Neuronal stem cell (in vitro differentiated cells): ENCODE data around the gene VDR.

Experiments used
- DNase-seq: peaks from one replicate; pipeline ENCODE4 v3.0.0-alpha.2; 2013; ENCODE audit warnings: low spot score
- H2AFZ ChIP-seq: one replicate; pipeline ENCODE4 v1.6.1; 2013; ENCODE audit warnings: mild to moderate bottlenecking, low read length, inconsistent platforms
- H2AK5ac ChIP-seq: 2 replicates; pipeline ENCODE4 v1.6.1; 2013; ENCODE audit warnings: low read depth, mild to moderate bottlenecking, inconsistent platforms, low read length, moderate library complexity, mixed read lengths
- H2BK120ac ChIP-seq: 2 replicates; pipeline ENCODE4 v1.6.1; 2013; ENCODE audit warnings: low read depth, mild to moderate bottlenecking, inconsistent platforms, low read length, moderate library complexity, mixed read lengths
- H2BK12ac ChIP-seq: one replicate; pipeline ENCODE4 v1.6.1; 2013; ENCODE audit warnings: low read length, inconsistent platforms
- H2BK15ac ChIP-seq: 2 replicates; pipeline ENCODE4 v1.6.1; 2013; ENCODE audit warnings: mild to moderate bottlenecking, low read length, inconsistent platforms, mixed read lengths
- H2BK5ac ChIP-seq: one replicate; pipeline ENCODE4 v1.6.1; 2013; ENCODE audit warnings: inconsistent platforms, mild to moderate bottlenecking, low read length, moderate library complexity
- H3K14ac ChIP-seq: one replicate; pipeline ENCODE4 v1.6.1; 2013; ENCODE audit warnings: low read length, inconsistent platforms
- H3K18ac ChIP-seq: 2 replicates; pipeline ENCODE4 v1.6.1; 2013; ENCODE audit warnings: low read length, inconsistent platforms
- H3K23ac ChIP-seq: 2 replicates; pipeline ENCODE4 v1.6.1; 2013; ENCODE audit warnings: low read depth, mild to moderate bottlenecking, mixed read lengths, low read length, inconsistent platforms; ENCODE audit not compliant: poor library complexity
- H3K27ac ChIP-seq: replicated peaks from 3 replicates; pipeline ENCODE4 v1.5.1; 2013; ENCODE audit warnings: low read length, inconsistent platforms
- H3K27me3 ChIP-seq, 3 experiments: 2 replicates each; pipeline ENCODE4 v1.6.1; 2013; ENCODE audit warnings: low read length in 3 of 3, mild to moderate bottlenecking in 2 of 3, inconsistent platforms in 1 of 3, low read depth in 1 of 3, mixed read lengths in 1 of 3, moderate library complexity in 1 of 3; ENCODE audit not compliant: control insufficient read depth in 3 of 3, insufficient read depth in 3 of 3
- H3K36me3 ChIP-seq, 2 donors: replicated peaks in 1 of 2; 2 replicates each; pipeline ENCODE4 v1.6.1; 2013; ENCODE audit warnings: low read length in 2 of 2; ENCODE audit not compliant: control insufficient read depth in 2 of 2, insufficient read depth in 2 of 2
- H3K4ac ChIP-seq: 2 replicates; pipeline ENCODE4 v1.6.1; 2013; ENCODE audit warnings: inconsistent platforms, mild to moderate bottlenecking, low read length, moderate library complexity
- H3K4me1 ChIP-seq, 2 donors: 1 replicate in 1 of 2; 2 replicates in 1 of 2; pipeline ENCODE4 v1.6.1; 2013; ENCODE audit warnings: low read length in 2 of 2, low read depth in 1 of 2; ENCODE audit not compliant: control insufficient read depth in 2 of 2, insufficient read depth in 1 of 2
- H3K4me2 ChIP-seq: one replicate; pipeline ENCODE4 v1.6.1; 2013; ENCODE audit warnings: mild to moderate bottlenecking, low read length, inconsistent platforms; ENCODE audit not compliant: insufficient read depth, poor library complexity, severe bottlenecking
- H3K4me3 ChIP-seq, 2 donors: 2 replicates each; pipeline ENCODE4 v1.5.1; 2013; ENCODE audit warnings: low read length in 2 of 2, mild to moderate bottlenecking in 2 of 2, inconsistent platforms in 1 of 2, moderate library complexity in 1 of 2
- H3K79me1 ChIP-seq: one replicate; pipeline ENCODE4 v1.6.1; 2013; ENCODE audit warnings: low read depth, mild to moderate bottlenecking, inconsistent platforms, low read length, moderate library complexity
- H3K9ac ChIP-seq: one replicate; pipeline ENCODE4 v1.6.1; 2013; ENCODE audit warnings: mild to moderate bottlenecking, low read depth, low read length, inconsistent platforms; ENCODE audit not compliant: poor library complexity
- H3K9me3 ChIP-seq, 2 donors: replicated peaks in 1 of 2; 2 replicates each; pipeline versions ENCODE3 to v1.6.1; 2013; ENCODE audit warnings: low read length in 2 of 2, mild to moderate bottlenecking in 2 of 2, inconsistent platforms in 1 of 2, low read depth in 1 of 2, mixed read lengths in 1 of 2, moderate library complexity in 1 of 2; ENCODE audit not compliant: control insufficient read depth in 2 of 2, insufficient read depth in 1 of 2
- H4K8ac ChIP-seq: one replicate; pipeline ENCODE4 v1.6.1; 2013; ENCODE audit warnings: low read depth, mild to moderate bottlenecking, inconsistent platforms, low read length, moderate library complexity
- H4K91ac ChIP-seq: one replicate; pipeline ENCODE4 v1.6.1; 2013; ENCODE audit warnings: low read length, low read depth, mild to moderate bottlenecking, inconsistent platforms; ENCODE audit not compliant: poor library complexity
- WGBS, 2 donors: extraction: QIAGEN DNeasy Blood & Tissue Kit; methylation state at CpG; one replicate each; pipeline ENCODE4 v1.1.7; 2013; ENCODE audit warnings: missing lambda C conversion rate in 2 of 2, mixed read lengths in 1 of 2; ENCODE audit not compliant: insufficient read length in 2 of 2, insufficient replicate concordance in 1 of 2; ENCODE audit errors: extremely low coverage in 2 of 2; 5-methylcytosine and 5-hydroxymethylcytosine counted together

The VDR gene

DNA sequence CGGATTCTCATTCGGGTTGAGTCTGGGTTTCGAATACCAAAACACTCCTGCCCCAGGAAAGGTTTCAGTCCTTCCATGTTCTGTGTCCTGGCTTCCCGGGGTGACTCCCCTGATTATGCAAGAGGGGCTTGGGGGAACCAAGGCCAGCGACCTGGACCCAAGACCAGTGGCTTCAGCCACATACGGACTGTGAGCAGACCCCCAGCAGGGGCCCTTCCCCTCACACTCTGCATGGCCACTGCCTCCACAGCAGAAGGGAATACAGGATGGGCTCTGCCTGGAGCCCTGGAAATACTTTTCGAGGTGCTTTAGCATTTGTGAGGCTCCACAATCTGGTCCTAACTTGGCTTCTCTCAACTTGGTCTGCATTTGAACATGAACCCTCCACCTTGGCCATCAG lies 104.2 kb downstream of the VDR start:
- no peak overlapping the region for H2BK5ac ChIP-seq
- H3K4me1 ChIP-seq = peaks cover 3 to 24% of the 10 kb centered on the region in 2 donors
- no peak overlapping the region for H3K18ac ChIP-seq
- no peak overlapping the region for H2BK120ac ChIP-seq
- H3K4me3 ChIP-seq = no peak overlapping the region
- no CpG with 5 or more reads among the region's 7 CpGs for WGBS, 2 donors
- H2BK12ac ChIP-seq = no peak overlapping the region
- H3K23ac ChIP-seq = no peak overlapping the region
- no peak overlapping the region for H2AK5ac ChIP-seq
- no peak overlapping the region for H3K4me2 ChIP-seq
- no peak overlapping the region for H2AFZ ChIP-seq
- no peak overlapping the region for H3K14ac ChIP-seq
- peaks cover 2% of the 10 kb centered on the region for H3K79me1 ChIP-seq
- H3K27me3 ChIP-seq = no peaks in the 10 kb centered on the region
- no peaks in the 10 kb centered on the region for H3K9me3 ChIP-seq
- no peak overlapping the region for H3K9ac ChIP-seq
- H4K91ac ChIP-seq = no peak overlapping the region
- no peak overlapping the region for H4K8ac ChIP-seq
- DNase-seq = no peak
- H3K4ac ChIP-seq = no peak overlapping the region
- no peak overlapping the region for H2BK15ac ChIP-seq
- H3K27ac ChIP-seq = no peak overlapping the region
- H3K36me3 ChIP-seq = peaks cover 7 to 81% of the 10 kb centered on the region in 2 donors

DNA sequence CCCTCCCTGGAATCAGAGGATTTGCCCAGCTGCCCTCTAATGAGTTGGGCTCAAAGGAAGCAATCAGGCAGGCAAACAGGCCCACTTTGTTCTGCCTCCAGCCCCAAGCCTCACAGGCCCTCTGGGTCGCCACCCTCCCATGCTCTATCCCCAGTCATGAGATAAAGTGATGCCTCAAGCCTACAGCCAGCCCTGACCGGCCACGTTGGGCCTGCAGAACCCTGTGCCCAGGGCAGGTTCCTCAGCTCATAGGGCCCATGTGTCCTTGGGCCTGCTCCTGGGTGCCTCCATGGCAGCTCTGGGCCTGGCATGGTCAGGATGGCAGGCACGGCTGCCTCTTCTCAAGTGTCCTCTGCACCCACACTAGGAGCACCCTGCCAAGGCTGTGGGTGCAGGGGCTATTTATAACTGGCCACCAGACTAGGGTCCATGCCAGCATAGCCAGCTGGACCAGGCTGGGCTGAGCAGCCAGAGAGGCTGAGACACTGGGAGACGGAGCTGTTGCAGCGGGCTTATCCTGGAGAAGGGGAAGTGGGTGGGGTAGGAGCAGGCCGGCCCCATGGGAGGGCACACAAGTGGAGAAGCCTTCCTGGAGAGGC lies 105.3 kb downstream of the VDR start:
- H3K36me3 ChIP-seq = peaks cover 14 to 81% of the 10 kb centered on the region in 2 donors
- no peaks in the 10 kb centered on the region for H3K27me3 ChIP-seq
- no peak overlapping the region for H2BK12ac ChIP-seq
- H2BK5ac ChIP-seq = no peak overlapping the region
- no peak overlapping the region for H3K23ac ChIP-seq
- no peak overlapping the region for H3K4ac ChIP-seq
- no peak overlapping the region for H3K9ac ChIP-seq
- H3K4me3 ChIP-seq = no peak overlapping the region
- H3K79me1 ChIP-seq = peaks cover 2% of the 10 kb centered on the region
- no peak for DNase-seq
- peak overlapping the region; percentile 6 for H2AK5ac ChIP-seq
- no peak overlapping the region for H4K8ac ChIP-seq
- H4K91ac ChIP-seq = no peak overlapping the region
- no peak overlapping the region for H2BK120ac ChIP-seq
- H3K4me1 ChIP-seq = peaks cover 3 to 21% of the 10 kb centered on the region in 2 donors
- H3K4me2 ChIP-seq = no peak overlapping the region
- no peak overlapping the region for H2AFZ ChIP-seq
- peak overlapping the region; percentile 15 for H3K14ac ChIP-seq
- peak overlapping the region; percentile 73 for H3K18ac ChIP-seq
- peak overlapping the region; percentile 57 for H3K27ac ChIP-seq
- WGBS, 2 donors = no CpG with 5 or more reads among the region's 7 CpGs
- no peaks in the 10 kb centered on the region for H3K9me3 ChIP-seq
- no peak overlapping the region for H2BK15ac ChIP-seq

DNA sequence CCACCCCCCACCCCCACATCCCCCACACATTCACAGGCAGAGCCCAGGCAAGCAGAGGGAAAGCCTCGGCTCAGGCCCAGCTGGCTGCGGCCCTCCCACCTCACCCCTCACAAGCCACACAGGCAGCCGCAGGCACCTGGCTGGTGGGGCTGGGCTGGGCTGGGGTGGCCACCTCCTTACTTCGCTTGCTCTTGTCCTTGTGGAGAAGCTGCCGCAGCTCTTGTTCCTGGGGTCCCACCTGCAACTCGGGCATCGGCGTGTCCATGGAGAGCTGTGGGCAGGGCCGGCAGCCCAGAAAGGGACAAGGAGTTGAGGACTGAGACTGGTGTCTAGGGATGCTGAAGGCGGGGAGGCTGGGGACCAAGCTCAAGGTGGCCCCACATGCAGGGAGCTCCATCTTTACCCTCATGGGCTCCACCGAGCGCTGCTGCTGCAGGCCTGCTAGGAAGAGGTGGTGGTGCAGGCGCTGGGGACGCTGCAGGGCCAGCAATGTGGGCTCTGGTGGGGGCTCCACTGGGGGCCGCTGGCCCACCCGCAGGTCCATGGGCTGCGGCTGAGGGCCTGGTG lies 106.3 kb downstream of the VDR start:
- H3K9ac ChIP-seq = no peak overlapping the region
- no peaks in the 10 kb centered on the region for H3K9me3 ChIP-seq
- H3K18ac ChIP-seq = peak overlapping the region; percentile 39
- WGBS, 2 donors = no CpG with 5 or more reads among the region's 17 CpGs
- no peak overlapping the region for H4K8ac ChIP-seq
- peaks cover 3 to 21% of the 10 kb centered on the region in 2 donors for H3K4me1 ChIP-seq
- peaks cover 2% of the 10 kb centered on the region for H3K79me1 ChIP-seq
- no peak overlapping the region for H3K4me3 ChIP-seq
- no peak overlapping the region for H2AK5ac ChIP-seq
- no peak overlapping the region for H3K27ac ChIP-seq
- no peaks in the 10 kb centered on the region for H3K27me3 ChIP-seq
- no peak overlapping the region for H2AFZ ChIP-seq
- H2BK120ac ChIP-seq = no peak overlapping the region
- H2BK12ac ChIP-seq = no peak overlapping the region
- H3K14ac ChIP-seq = no peak overlapping the region
- H3K4me2 ChIP-seq = no peak overlapping the region
- H4K91ac ChIP-seq = no peak overlapping the region
- no peak overlapping the region for H2BK5ac ChIP-seq
- peak overlapping the region; percentile 78 for H2BK15ac ChIP-seq
- H3K23ac ChIP-seq = peak overlapping the region; percentile 44
- DNase-seq = no peak
- no peak overlapping the region for H3K4ac ChIP-seq
- H3K36me3 ChIP-seq = peaks cover 18 to 81% of the 10 kb centered on the region in 2 donors

DNA sequence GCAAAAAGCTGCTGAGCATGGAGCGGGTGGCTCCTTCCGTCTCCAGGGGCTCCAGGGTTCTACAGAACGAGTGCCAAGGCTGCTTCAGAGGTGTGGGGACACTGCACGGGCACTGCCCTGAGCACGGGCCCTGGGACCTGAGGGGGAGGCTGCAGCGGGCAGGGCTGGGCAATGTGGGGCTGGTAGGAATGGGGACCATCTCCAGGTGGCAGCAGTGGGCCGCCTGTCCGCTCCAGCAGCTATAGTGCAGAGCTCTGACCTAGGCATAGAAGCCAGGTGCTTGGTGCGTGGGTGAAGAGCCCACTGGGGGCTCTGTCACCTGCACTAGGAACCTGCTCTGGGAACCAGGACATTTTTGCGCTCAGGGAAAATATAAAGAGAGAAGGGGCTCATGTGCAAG lies 107.4 kb downstream of the VDR start:
- DNase-seq = no peak
- Histone ChIP-seq H3K4ac (no peak overlapping the region), H3K36me3 (peaks cover 18 to 90% of the 10 kb centered on the region in 2 donors), H2BK120ac (no peak overlapping the region), H3K4me2 (no peak overlapping the region), H3K27me3 (no peaks in the 10 kb centered on the region), H2AK5ac (peak overlapping the region; percentile 24), H2AFZ (no peak overlapping the region), H2BK15ac (no peak overlapping the region), H4K8ac (no peak overlapping the region), H3K27ac (no peak overlapping the region), H3K14ac (no peak overlapping the region), H2BK12ac (no peak overlapping the region), H3K4me3 (no peak overlapping the region), H3K9ac (no peak overlapping the region), H3K18ac (peak overlapping the region; percentile 11), H3K79me1 (peaks cover 2% of the 10 kb centered on the region), H4K91ac (no peak overlapping the region), H3K4me1 (peaks cover 3 to 18% of the 10 kb centered on the region in 2 donors), H2BK5ac (no peak overlapping the region), H3K9me3 (no peaks in the 10 kb centered on the region), H3K23ac (no peak overlapping the region)
- WGBS, 2 donors = no CpG with 5 or more reads among the region's 10 CpGs
